HG02852 (cell line): Measurements from ENCODE around the gene ZNF37A.
"Not testable (repeated sequence)": the region's sequence is repeated elsewhere in the genome, so short reads cannot be mapped to it uniquely, and the experiment has no call there.

Experiments
- ATAC-seq: cut with Tn5 transposase; IDR thresholded peaks from one replicate; pipeline ENCODE4 v1.9.1; 2021; ENCODE audit warnings: mild to moderate bottlenecking, moderate library complexity; ENCODE audit not compliant: unreplicated experiment

ZNF37A gene

DNA sequence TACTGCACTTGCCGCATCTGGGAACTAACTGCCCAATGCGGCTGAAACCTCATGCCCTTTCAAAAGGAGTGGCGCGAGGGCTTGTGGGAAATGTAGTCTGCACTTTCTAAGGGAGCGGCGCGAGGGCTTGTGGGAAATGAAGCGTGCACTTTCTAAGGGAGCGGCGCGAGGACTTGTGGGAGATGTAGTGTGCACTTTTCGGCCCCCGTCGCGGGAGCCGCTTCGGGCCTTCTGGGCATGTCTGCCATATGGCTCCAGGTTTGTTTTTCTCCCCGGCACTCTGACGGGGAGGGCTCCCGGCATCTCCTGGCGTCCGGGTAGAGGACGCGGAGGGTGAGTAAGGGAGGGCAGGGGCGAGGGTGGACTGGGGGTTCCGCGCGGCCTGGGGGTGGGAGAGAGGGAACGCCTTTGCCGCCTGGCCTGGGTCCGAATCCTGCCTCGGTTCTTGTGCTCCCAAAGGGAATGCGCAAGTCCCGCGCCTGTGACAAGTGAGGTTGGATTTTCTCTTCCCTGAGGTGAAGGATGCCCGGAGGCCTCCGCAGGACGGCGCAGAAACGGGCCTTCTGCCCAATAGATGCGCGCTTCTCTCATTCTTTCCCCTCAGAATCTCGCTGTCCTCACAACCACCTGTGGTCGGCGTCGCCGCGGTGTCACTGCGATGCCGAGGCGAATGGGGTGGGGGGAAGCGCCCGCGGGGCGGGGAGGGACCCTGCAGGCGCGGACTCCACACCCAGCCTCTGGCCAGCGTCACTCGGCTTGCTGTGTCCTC is at the start of gene ZNF37A:
Gene ZNF37A, plus strand, starts transcription at position 180 of the 769 bp plus-strand sequence. CDS start 2,281 bp downstream, outside the sequence.
- peak; percentile 97 for ATAC-seq

DNA sequence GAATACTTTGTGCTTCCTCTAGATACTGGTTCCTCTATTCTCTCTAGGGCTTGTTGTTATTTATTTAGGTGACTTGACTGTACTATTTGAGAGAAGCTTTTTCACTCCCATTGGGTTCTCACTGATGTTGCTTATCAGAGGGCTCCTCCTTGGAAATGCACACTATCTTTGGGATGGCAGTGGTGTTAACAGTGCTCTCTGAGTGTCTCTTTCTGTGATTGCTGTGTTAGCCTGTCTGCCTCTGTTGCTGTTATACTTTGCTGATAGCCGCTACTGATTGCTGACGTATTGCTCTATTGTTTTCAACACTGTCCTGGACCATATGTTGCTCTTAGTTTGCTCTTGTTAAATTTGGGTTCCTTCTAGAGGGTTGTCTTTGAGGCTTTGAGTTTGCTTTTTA is 49.0 kb upstream of the ZNF37A start:
- ATAC-seq, result no peak

DNA sequence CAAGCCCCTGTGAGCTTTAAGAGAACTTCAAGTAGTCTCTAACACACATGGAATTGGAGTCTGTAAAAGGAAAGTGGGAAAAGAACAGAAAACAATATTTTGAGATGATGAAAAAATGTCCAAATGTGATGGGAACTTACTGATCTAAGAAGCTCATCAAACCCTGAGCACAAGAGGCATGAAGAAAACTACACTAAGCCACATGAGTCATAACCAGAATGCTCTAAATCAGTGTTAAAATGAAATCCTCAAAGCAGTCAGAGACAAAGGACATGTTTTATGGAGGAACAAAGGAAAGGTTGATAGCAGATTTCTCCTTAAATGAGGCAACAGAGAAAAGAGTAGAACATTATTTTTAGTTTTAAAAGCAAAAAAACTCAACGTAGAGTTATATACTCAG is 46.5 kb upstream of the ZNF37A start:
- peak; percentile 84 for ATAC-seq

DNA sequence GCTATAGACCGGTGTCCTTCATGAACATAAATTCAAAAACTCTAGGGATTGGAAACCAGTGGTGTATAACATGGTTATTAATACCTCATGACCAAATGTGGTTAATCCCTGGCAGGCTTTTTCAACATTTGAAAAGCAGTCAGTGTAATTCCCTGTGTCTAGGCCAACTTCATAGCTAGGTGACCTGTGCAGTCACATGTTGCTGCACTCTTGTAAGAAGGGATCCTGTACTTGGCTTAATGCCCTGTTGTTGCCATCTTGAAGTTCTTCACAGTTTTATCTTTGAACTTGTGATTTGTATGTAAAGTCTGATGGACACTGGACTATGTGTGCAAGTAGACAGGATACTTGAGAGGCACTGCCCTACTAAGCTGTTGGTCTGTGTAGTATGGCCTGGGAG is 43.9 kb upstream of the ZNF37A start:
- ATAC-seq, result no peak

DNA sequence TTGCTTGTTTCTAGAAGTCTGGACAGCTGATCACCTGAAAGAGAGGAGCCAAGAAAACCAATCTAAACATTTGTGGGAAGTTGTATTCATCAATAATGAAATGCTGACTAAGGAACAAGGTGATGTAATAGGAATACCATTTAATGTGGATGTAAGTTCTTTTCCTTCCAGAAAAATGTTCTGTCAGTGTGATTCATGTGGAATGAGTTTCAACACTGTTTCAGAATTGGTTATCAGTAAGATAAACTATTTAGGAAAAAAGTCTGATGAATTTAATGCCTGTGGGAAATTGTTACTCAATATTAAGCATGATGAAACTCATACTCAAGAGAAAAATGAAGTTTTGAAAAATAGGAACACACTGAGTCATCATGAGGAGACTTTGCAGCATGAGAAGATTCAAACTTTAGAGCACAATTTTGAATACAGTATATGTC is 39.8 kb upstream of the ZNF37A start:
- ATAC-seq, result no peak

DNA sequence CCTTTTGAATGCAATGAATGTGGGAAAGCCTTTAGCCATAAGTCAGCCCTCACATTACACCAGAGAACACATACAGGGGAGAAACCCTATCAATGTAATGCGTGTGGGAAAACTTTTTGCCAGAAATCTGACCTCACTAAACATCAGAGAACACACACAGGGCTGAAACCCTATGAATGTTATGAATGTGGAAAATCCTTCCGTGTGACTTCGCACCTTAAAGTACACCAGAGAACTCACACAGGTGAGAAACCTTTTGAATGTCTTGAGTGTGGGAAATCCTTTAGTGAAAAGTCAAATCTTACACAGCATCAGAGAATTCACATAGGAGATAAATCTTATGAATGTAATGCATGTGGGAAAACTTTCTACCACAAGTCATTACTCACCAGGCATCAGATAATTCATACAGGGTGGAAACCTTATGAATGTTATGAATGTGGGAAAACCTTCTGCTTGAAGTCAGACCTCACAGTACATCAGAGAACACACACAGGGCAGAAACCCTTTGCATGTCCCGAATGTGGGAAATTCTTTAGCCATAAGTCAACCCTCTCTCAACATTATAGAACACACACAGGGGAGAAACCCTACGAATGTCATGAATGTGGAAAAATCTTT is 38.8 kb upstream of the ZNF37A start:
- not testable (repeated sequence) for ATAC-seq

DNA sequence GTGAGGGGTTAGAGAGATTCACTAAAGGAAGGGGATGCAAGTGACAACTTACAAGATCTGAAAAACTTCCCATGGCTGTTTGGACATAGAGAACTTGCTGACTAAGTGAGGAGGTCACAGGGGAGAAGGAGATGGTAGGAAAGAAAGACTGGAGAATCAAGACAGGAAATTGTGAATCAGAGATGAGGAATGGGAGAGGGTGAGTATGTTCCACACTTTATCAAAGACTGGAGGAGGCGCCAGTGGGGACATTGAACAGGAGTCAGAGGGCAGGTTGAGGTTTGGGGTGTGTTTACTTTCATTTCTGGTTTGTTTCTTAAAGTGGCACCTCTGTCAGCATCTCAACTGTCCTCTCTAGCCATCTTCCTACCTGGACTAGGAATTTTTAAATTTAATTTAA is 24.5 kb upstream of the ZNF37A start:
- not testable (repeated sequence) for ATAC-seq

DNA sequence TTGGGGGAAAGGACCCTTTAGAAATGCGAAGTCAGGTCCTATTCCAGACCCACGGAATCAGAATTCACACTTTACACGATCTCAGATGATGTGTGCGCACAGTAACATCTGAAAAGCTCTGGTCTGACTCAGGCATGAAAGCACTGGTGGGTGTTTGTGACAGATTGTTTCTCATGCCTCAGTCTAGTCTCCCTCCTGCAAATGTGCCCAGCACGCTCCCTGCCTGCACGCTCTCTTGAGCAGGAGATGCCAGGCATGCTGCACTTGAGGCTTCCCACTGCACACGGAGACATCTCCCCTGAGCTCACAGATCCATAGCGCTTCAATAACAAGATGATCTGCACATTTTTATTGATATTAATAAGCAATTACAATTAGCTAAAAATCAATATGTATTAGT is 23.6 kb upstream of the ZNF37A start:
- no peak for ATAC-seq

DNA sequence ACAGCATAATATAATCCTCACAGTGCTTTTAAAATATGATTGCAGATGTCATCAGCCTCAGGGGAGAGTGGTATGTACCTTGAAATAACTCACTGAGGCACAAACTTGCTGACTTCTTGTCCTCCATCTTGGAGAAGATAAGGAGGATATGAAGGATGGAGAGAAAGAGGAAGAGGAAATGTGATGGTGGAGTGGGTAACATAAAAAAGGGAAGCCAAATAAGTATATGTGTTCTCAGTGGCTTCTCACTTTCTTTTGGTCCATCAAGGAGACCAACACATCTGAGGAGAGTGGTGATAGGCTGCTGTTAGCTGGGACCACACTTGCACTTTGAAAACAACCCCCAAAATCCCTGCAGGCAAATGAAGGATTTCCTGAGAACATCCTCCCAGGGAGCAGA is 21.6 kb upstream of the ZNF37A start:
- ATAC-seq, result no peak

DNA sequence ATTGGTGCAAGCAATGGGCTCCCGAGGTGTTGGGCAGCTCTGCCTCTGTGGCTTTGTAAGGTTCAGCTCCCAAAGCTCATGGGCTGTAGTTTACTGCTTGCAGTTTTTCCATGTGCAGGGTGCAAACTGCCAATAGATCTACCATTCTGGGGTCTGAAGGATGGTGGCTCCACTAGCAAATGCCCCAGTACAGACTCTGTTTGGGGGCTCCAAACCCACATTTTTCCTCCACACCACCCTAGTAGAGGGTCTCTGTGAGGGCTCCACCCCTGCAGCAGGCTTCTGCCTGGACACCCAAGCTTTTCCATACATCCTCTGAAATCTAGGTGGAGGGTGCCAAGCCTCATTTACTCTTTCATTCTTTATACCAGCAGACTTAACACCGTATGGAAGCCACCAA is 17.4 kb upstream of the ZNF37A start:
- no peak for ATAC-seq

DNA sequence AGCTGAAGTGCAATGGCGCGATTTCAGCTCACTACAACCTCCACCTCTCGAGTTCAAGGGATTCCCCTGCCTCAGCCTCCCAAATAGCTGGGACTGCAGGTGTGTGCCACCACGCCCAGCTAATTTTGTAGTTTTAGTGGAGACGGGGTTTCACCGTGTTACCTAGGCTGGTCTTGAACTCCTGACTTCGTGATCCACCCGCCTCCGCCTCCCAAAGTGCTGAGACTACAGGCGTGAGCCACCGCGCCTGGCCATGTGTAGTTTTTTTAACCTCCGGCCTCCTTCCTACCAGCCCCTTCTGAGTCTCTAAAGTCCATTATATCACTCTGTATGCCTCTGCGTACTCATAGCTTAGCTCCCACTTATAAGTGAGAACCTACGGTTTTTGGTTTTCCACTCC is 819 bp upstream of the ZNF37A start:
- not testable (repeated sequence) for ATAC-seq

DNA sequence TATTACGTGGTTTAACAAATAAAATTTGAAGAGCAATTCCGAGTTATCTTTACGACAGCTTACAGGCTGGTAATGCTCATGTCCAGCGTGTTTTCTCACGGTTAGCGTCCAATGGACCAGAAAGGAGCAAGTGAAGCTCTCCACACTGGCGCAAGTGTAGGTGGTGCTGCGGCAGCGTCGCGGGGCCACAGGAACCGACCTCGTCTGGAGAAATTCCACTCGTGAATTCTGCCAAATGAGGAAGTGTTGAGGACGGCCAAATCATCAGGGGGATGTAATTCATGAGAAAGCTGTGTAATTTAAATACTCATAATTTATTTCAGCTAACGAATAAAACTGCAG is 350 bp upstream of the ZNF37A start:
- peak; percentile 31 for ATAC-seq

DNA sequence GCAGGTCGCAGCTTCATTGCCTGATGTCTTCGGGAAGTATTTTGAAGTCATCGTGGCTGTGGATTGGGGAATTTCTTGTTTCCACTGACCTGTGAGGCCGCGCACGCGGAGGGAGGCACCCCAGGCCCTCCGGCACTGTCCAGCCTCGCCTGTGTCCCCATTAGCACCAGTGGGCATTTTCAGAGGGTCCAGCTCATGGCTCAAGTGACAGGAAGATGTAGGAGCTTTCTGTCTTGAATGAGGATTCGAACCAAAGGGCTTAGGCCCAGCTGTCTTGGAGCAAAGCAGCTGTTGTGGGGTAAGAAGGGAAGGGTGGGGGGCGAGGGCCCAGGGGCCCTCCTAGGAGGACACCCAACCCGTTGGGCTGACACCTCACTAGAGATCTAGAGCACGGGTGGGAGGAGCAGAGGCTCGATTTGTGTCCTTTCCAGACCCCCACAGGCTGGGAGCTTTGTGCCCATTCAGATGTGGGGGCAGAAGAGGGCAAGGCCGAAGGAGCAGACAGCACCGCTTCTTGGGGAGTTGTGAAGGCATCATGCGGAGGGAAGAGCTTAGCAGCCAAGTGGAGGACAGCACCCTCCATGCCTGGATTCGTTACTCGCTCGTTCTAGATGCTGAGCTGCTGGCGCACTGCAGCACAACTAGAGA is 914 bp downstream of the ZNF37A start:
- no peak for ATAC-seq

DNA sequence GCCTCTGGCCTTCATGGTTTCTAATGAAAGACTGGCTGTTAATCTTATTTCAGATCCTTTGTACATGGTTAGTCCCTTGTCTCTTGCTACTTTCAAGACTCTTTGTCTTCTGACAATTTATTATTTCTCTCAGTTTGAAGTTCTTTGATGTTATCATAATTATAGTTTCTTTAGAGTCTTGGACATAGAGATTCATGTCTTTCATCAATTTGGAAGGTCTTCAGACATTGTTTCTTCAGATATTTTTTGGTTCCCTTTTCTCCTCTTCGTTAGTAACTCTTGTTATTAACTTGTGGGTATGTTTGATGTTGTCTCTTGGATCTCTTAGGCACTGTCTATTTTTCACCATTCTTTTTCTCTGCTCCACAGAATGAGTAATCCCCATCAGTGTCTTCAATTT is 8.7 kb downstream of the ZNF37A start:
- no peak for ATAC-seq

DNA sequence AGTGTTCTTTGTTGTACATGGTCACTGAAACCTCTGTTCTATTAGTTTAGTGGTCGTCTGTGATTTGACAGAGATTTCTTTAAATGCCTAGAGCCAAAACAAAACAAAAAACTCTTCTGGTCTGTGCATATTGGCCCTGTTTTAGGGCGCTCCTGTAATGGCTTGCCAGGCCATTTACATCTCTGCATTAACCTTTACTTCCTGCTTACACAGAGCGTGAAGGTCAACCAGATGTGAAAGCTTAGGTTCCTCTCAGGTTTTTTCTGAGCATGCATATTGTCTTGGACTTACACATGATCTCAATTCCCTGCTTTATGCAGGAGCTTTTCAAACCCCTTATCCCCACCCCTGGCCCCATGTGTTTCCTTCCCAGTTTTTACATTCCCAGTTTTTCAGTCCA is 9.6 kb downstream of the ZNF37A start:
- ATAC-seq, result no peak

DNA sequence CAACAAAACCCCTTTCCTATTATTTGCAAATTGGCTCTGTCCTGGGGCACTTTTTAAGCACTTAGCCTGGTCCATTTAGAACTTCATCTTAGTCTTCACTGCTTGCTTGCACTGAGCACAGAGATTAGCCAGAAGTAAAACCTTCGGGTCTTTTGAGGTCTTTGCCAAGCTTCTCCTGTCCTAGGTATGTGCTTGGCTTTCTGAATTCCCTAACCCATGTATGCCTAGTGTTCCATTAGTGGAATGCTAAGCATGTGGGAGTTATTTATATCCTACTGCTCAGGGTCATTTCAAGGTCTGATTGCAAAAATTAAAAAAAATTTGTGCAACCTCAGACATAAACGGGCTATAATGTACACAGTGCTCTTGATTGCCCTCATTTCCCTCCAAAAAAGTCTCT is 18.0 kb downstream of the ZNF37A start:
- ATAC-seq, result no peak

DNA sequence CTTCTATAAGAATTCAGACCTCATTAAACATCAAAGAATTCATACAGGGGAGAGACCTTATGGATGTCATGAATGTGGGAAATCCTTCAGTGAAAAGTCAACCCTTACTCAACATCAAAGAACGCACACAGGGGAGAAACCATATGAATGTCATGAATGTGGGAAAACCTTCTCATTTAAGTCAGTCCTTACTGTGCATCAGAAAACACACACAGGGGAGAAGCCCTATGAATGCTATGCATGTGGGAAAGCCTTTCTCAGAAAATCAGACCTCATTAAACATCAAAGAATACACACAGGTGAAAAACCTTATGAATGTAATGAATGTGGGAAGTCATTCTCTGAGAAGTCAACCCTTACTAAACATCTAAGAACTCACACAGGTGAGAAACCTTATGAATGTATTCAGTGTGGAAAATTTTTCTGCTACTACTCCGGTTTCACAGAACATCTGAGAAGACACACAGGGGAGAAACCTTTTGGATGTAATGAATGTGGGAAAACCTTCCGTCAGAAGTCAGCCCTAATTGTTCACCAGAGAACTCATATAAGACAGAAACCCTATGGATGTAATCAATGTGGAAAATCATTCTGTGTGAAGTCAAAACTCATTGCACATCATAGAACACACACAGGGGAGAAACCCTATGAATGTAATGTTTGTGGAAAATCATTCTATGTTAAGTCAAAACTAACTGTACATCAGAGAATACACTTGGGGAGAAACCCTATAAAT is 24.1 kb downstream of the ZNF37A start:
- ATAC-seq, result no peak

DNA sequence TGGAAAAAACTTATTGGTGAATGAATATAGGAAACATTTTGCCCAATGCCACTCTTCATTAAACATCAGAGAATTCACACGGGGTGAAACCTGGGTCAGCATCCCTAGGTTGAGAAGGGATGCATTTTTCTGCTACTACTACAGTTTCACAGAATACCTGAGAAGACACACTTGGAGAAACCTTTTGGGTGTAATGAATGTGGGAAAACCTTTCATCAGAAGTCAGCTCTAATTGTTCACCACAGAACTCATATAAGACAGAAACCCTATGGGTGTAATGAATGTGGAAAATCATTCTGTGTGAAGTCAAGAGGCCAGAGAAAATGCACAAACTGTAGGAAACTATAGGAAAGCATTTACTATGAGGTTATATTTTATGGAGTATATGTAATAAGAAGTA is 24.9 kb downstream of the ZNF37A start:
- no peak for ATAC-seq

DNA sequence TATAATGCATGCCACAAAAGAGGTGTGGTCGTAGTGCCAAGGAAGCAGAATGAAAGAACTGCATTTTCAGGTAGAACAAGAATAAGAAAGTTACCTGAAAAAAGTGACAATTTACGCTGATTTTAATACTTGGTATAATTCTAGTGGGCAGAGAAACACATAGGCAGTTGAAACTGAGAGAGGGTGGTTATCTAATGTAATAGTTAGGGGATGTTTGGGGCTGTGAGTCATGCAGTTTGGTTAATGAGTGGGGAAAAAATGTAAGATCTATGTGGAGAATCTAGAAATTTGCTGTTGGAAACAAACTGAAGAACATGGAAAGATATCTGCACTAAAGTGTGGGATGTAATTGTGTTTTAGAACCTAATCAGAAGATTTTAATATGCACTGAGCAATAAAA is 33.7 kb downstream of the ZNF37A start:
- ATAC-seq, result no peak

DNA sequence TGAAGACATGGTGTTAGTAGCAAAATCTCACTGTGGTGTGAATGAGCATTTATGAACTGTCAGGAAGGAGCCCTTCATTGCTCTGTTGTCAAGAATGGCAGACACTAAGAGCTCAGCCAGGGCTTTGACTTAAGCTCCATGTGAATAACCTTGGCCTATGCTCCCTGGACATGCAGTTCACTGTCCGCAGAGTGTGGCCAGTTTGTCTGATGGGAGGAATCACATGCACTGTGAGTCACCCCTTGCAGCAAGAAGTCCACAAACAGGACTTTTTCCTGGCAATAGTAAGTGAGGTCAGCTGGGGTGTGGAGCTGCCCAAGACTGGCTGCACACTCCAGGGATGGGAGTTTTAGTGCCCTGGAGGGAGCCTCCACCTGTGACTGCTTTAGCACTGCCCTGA is 49.5 kb downstream of the ZNF37A start:
- no peak for ATAC-seq

DNA sequence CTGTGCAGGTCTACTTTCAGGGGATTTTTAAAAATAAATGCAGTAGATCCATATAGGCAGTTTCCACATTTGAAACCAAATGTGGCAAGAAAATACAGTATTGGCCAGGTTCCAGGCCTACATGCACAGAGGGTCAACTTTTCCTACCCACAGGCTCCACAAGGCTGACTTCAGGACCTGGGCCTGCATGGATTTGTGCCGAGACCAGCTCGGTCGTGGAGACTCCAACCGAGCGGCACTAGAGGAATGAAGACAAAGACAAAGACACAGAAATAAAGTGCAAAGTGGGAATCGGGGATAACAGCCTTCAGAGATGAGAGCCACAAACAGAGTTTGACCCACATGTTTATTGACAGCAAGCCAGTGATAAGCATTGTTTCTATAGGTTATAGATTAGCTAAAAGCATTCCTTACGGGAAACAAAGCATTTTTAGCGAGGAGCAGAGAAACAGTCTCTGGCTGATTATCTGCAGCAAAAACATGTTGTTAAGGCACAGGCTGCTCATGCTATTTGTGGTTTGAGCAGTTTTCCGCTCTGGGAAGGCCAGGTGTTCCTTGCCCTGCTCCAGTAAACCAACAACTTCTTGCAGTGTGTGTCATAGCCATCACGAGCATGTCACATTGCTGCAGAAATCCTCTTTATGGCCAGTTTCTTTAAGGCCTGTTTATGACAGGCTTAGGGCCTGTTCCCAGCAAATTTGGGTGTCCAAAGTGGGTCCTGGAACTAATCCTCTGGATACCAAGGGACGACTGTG is 52.6 kb downstream of the ZNF37A start:
- ATAC-seq, result no peak
